A549 (cell line): Measurements from ENCODE around the gene TRAM2. TPM values are rescaled to one million over a fixed set of nuclear protein-coding genes. Genes with fewer than 3 reads are reported as not detected.

Experiments used
- ATAC-seq, 2 experiments: fragments of 200-7000 bp in 1 of 2; fragments of >200 bp in 1 of 2; cut with Nextera tagmentation in 1 of 2; cut with Tn5 transposase in 1 of 2; 3 replicates each; pipeline versions ENCODE4 v1.8.0 to v1.9.1; 2018 to 2020; ENCODE audit warnings: mild to moderate bottlenecking in 1 of 2, moderate library complexity in 1 of 2
- CTCF ChIA-PET: fragments of 300-600 bp; sonication (Branson Sonifier 250); formaldehyde crosslinking; extraction: SDS; loops from one replicate; lab custom pipeline; 2021; ENCODE audit warnings: antibody characterized with exemption, inconsistent platforms; lab: Yijun Ruan, JAX
- POLR2A ChIA-PET: fragments of 350-600 bp; formaldehyde crosslinking; extraction: SDS; loops from one replicate; lab custom pipeline; 2021; ENCODE audit warnings: antibody characterized with exemption, inconsistent platforms; lab: Yijun Ruan, JAX
- DNase-seq, 2 experiments: peaks; one replicate each; pipeline versions ENCODE4 v3.0.0 to v3.0.0-alpha.2; 2011 to 2016; ENCODE audit warnings: low read depth in 1 of 2, low spot score in 1 of 2
- FAIRE-seq: peaks from 2 replicates; lab custom pipeline; 2011; peaks lifted over from hg19 to GRCh38; lab: Jason Lieb, UNC
- H3K27ac ChIP-seq, 2 experiments: fragments of >200 bp; sonication (Bioruptor Twin); formaldehyde crosslinking; 3 replicates each; pipeline ENCODE4 v1.5.1; 2016 to 2017
- H3K4me1 ChIP-seq: fragments of >200 bp; sonication (Bioruptor Twin); formaldehyde crosslinking; 3 replicates; pipeline ENCODE4 v1.6.1; 2016
- H3K4me2 ChIP-seq: fragments of >200 bp; sonication (Bioruptor Twin); formaldehyde crosslinking; 3 replicates; pipeline ENCODE4 v1.6.1; 2016
- H3K4me3 ChIP-seq: fragments of >200 bp; sonication (Bioruptor Twin); formaldehyde crosslinking; 3 replicates; pipeline ENCODE4 v1.5.1; 2016
- H3K9me3 ChIP-seq: fragments of >200 bp; sonication (Bioruptor Twin); formaldehyde crosslinking; 3 replicates; pipeline ENCODE4 v1.6.1; 2016
- BCL3 ChIP-seq: fragments of >200 bp; sonication (Bioruptor Twin); formaldehyde crosslinking; IDR thresholded peaks from 3 replicates; pipeline ENCODE4 v1.6.1; 2016
- CBX2 ChIP-seq: fragments of 200-600 bp; sonication (generic); IDR thresholded peaks from 2 replicates; pipeline ENCODE4 v1.6.1; 2016; ENCODE audit warnings: low read depth, mild to moderate bottlenecking, borderline replicate concordance
- CBX8 ChIP-seq: fragments of 200-600 bp; sonication (generic); IDR thresholded peaks from 2 replicates; pipeline ENCODE4 v1.6.1; 2016
- CEBPB ChIP-seq, 2 experiments: fragments of >200 bp in 1 of 2; sonication (Bioruptor Twin) in 1 of 2; formaldehyde crosslinking in 1 of 2; IDR thresholded peaks; 2 replicates each; pipeline ENCODE4 v1.6.1; 2012 to 2016
- CHD2 ChIP-seq: fragments of 150-350 bp; IDR thresholded peaks from 2 replicates; pipeline ENCODE4 v1.6.1; 2014; ENCODE audit warnings: low read length; ENCODE audit not compliant: partially characterized antibody
- CTCF ChIP-seq: fragments of >200 bp; sonication (Bioruptor Twin); formaldehyde crosslinking; IDR thresholded peaks from 3 replicates; pipeline ENCODE4 v1.5.1; 2016
- EP300 ChIP-seq, 2 experiments: fragments of >200 bp; sonication (Bioruptor Twin); formaldehyde crosslinking; IDR thresholded peaks; 2 replicates in 1 of 2; 3 replicates in 1 of 2; pipeline ENCODE4 v1.6.1; 2016 to 2017
- FOSL2 ChIP-seq, 2 experiments: fragments of 450-650 bp in 1 of 2; fragments of >200 bp in 1 of 2; sonication (Bioruptor Twin) in 1 of 2; formaldehyde crosslinking; IDR thresholded peaks; 2 replicates each; pipeline versions ENCODE4 v1.5.0 to v1.6.1; 2016 to 2020; ENCODE audit warnings: mild to moderate bottlenecking in 1 of 2, moderate library complexity in 1 of 2
- GATA3 ChIP-seq: IDR thresholded peaks from 2 replicates; pipeline ENCODE4 v1.6.1; 2012; ENCODE audit warnings: borderline replicate concordance
- HOXB13 ChIP-seq: fragments of 250-450 bp; sonication (Bioruptor Pico); IDR thresholded peaks from 2 replicates; pipeline ENCODE4 v1.5.0; 2020; ENCODE audit warnings: low read depth, mild to moderate bottlenecking, moderate library complexity
- JUNB ChIP-seq: fragments of >200 bp; sonication (Bioruptor Twin); formaldehyde crosslinking; IDR thresholded peaks from 2 replicates; pipeline ENCODE4 v1.6.1; 2016
- KDM1A ChIP-seq: fragments of 200-600 bp; sonication (generic); IDR thresholded peaks from 2 replicates; pipeline ENCODE4 v1.6.1; 2016; ENCODE audit warnings: low read depth, mild to moderate bottlenecking
- MAX ChIP-seq: IDR thresholded peaks from 2 replicates; pipeline ENCODE4 v1.6.1; 2012
- PBX3 ChIP-seq: IDR thresholded peaks from 2 replicates; pipeline ENCODE4 v1.6.1; 2012
- PHF8 ChIP-seq: fragments of 200-600 bp; sonication (generic); IDR thresholded peaks from 2 replicates; pipeline ENCODE4 v1.6.1; 2016; ENCODE audit warnings: low read depth, mild to moderate bottlenecking, antibody characterized with exemption, moderate library complexity, borderline replicate concordance
- POLR2A ChIP-seq: IDR thresholded peaks from 2 replicates; pipeline ENCODE4 v1.6.1; 2012; ENCODE audit warnings: mild to moderate bottlenecking, low read length
- RAD21 ChIP-seq, 2 experiments: fragments of >200 bp in 1 of 2; sonication (Bioruptor Twin) in 1 of 2; formaldehyde crosslinking in 1 of 2; IDR thresholded peaks in 1 of 2; conservative IDR thresholded peaks in 1 of 2; 2 replicates in 1 of 2; 3 replicates in 1 of 2; pipeline ENCODE4 v1.6.1; 2012 to 2018; ENCODE audit warnings: inconsistent platforms in 1 of 2
- RARB ChIP-seq: fragments of 250-450 bp; sonication (Bioruptor Pico); IDR thresholded peaks from 2 replicates; pipeline ENCODE4 v1.8.0; 2021; ENCODE audit warnings: mild to moderate bottlenecking, moderate library complexity
- REST ChIP-seq: fragments of 200-600 bp; sonication (generic); IDR thresholded peaks from 2 replicates; pipeline ENCODE4 v1.6.1; 2016; ENCODE audit warnings: antibody characterized with exemption, mild to moderate bottlenecking, moderate library complexity
- SMC3 ChIP-seq: fragments of >200 bp; sonication (Bioruptor Twin); formaldehyde crosslinking; IDR thresholded peaks from 3 replicates; pipeline ENCODE4 v1.6.1; 2018; ENCODE audit warnings: inconsistent platforms
- SREBF2 ChIP-seq: fragments of 450-650 bp; IDR thresholded peaks from 2 replicates; pipeline ENCODE4 v1.6.1; 2014; ENCODE audit warnings: mild to moderate bottlenecking, moderate library complexity
- TFCP2L1 ChIP-seq: fragments of 250-450 bp; sonication (Bioruptor Pico); IDR thresholded peaks from 2 replicates; pipeline ENCODE4 v1.5.0; 2021; ENCODE audit warnings: mild to moderate bottlenecking
- TP53 ChIP-seq: fragments of 250-450 bp; sonication (Bioruptor Pico); IDR thresholded peaks from 2 replicates; pipeline ENCODE4 v1.5.0; 2021; ENCODE audit warnings: mild to moderate bottlenecking, moderate library complexity
- USF2 ChIP-seq: fragments of 450-650 bp; IDR thresholded peaks from 2 replicates; pipeline ENCODE4 v1.6.1; 2014; ENCODE audit warnings: antibody characterized with exemption
- ZSCAN20 ChIP-seq: fragments of 250-450 bp; sonication (Bioruptor Pico); IDR thresholded peaks from 2 replicates; pipeline ENCODE4 v1.8.0; 2022; ENCODE audit warnings: mild to moderate bottlenecking, moderate library complexity
- WGBS: methylation state at CpG from one replicate; pipeline ENCODE4 v1.1.6; 2017; ENCODE audit errors: missing lambda C conversion rate; 5-methylcytosine and 5-hydroxymethylcytosine counted together
- polyA plus RNA-seq, 4 experiments: library from polyadenylated mRNA; depleted of rRNA in 3 of 4; stranded (reverse); fragments of >200 nt; fragmentation: RNase III in 1 of 4; extraction: RNeasy Plus Mini Kit Qiagen cat#74134 plus additional on column Dnase treatment in 1 of 4; gene quantifications; 2 replicates in 3 of 4; 3 replicates in 1 of 4; pipeline ENCODE4 v1.2.3, GENCODE V29; 2011 to 2017

TRAM2 gene
- polyA plus RNA-seq, 2 of the 4 experiments (the other 2 are of a cell fraction), result 16.4 to 25.4 TPM

GRCh38 chr6:52504782-52505136 is 72.1 kb downstream of the TRAM2 start:
- peak overlapping the region; percentile 82 to 97 for H3K27ac ChIP-seq
- H3K4me3 ChIP-seq, result 0 out of 3 replicates have a peak overlapping the region, but pooled peaks have one; percentile 14
- FAIRE-seq (no peak), DNase-seq (no peak), ATAC-seq (no peak)
- ChIA-PET POLR2A (interaction anchor here (0.8 to 2.5 kb wide), 8 partner anchors 10 to 85 kb away, joined by 3 to 19 read pairs (median 4); partner anchors contain the start of genes EFHC1 and TRAM2), CTCF (interaction anchor here (1.5 to 6.6 kb wide), 3 partner anchors 72 to 94 kb away, joined by 3 to 29 read pairs (median 5); partner anchors contain the start of gene TRAM2)
- WGBS, result 75% methylated on average over 7 of the region's 10 CpGs
- H3K4me1 ChIP-seq, result peaks cover 43% of the 10 kb centered on the region
- peak overlapping the region; percentile 63 for H3K4me2 ChIP-seq
- no peaks in the 10 kb centered on the region for H3K9me3 ChIP-seq
- 0 out of 2 replicates have a peak, but pooled peaks have one; percentile 15 for TF ChIP-seq TP53 (CRISPR knock-in tag)
- TF ChIP-seq RAD21 (conservative IDR thresholded peaks at IDR 0.05 in 1 of 2, IDR thresholded peaks at IDR 0.05 in 1 of 2), result no peak
- TF ChIP-seq, all 56 proteins: peak for 1

GRCh38 chr6:52503851-52504781 is 72.7 kb downstream of the TRAM2 start:
- peak; percentile 82 to 90 for ATAC-seq
- peaks cover 48% of the 10 kb centered on the region for H3K4me1 ChIP-seq
- ChIA-PET CTCF (interaction anchor here (1.1 to 6.6 kb wide), 4 partner anchors 66 to 94 kb away, joined by 3 to 29 read pairs (median 4); partner anchors contain the start of gene TRAM2), POLR2A (interaction anchor here (0.8 to 2.5 kb wide), 8 partner anchors 10 to 84 kb away, joined by 3 to 19 read pairs (median 4); partner anchors contain the start of genes EFHC1 and TRAM2)
- 2% methylated on average over 12 of the region's 24 CpGs for WGBS
- no peaks in the 10 kb centered on the region for H3K9me3 ChIP-seq
- H3K4me2 ChIP-seq, result peak overlapping the region; percentile 63
- DNase-seq, result peak; percentile 89 to 97
- H3K27ac ChIP-seq, result peak overlapping the region; percentile 82 to 97
- peak overlapping the region; percentile 14; the same call in 1 of the 3 replicates for H3K4me3 ChIP-seq
- no peak for FAIRE-seq
- no peak for TF ChIP-seq CTCF
- TF ChIP-seq CEBPB (IDR thresholded peaks at IDR 0.05), result 0 out of 4 replicates have a peak, but pooled peaks of 1 of the 2 experiments have one; percentile 1
- no peak for TF ChIP-seq ZSCAN20
- TF ChIP-seq HOXB13 (CRISPR knock-in tag), result peak; percentile 89
- no peak for TF ChIP-seq KDM1A
- TF ChIP-seq REST, result no peak
- TF ChIP-seq MAX, result peak; percentile 86
- TF ChIP-seq EP300 (IDR thresholded peaks at IDR 0.05), result peak; percentile 56 to 79; a peak in 2 of 5 replicates
- TF ChIP-seq CHD2, result no peak
- peak; percentile 78 for TF ChIP-seq JUNB
- TF ChIP-seq CBX2, result no peak
- no peak for TF ChIP-seq POLR2A
- peak; percentile 74 for TF ChIP-seq FOSL2 (IDR thresholded peaks at IDR 0.05)
- peak; percentile 95 for TF ChIP-seq FOSL2 (CRISPR knock-in tag; IDR thresholded peaks at IDR 0.05)
- no peak for TF ChIP-seq PHF8
- peak; percentile 77; the same call in 1 of the 2 replicates for TF ChIP-seq GATA3
- TF ChIP-seq CBX8, result no peak
- peak; percentile 23; the same call in 1 of the 3 replicates for TF ChIP-seq SMC3
- peak; percentile 51; the same call in 1 of the 3 replicates for TF ChIP-seq BCL3
- TF ChIP-seq RARB (CRISPR knock-in tag), result peak; percentile 32; the same call in 1 of the 2 replicates
- TF ChIP-seq PBX3, result no peak
- TF ChIP-seq RAD21 (conservative IDR thresholded peaks at IDR 0.05 in 1 of 2, IDR thresholded peaks at IDR 0.05 in 1 of 2), result peak in 1 of 2 experiments; percentile 11; a peak in 3 of 5 replicates
- peak; percentile 64 for TF ChIP-seq USF2
- TF ChIP-seq SREBF2, result no peak
- no peak for TF ChIP-seq TFCP2L1
